ENCODE results near the gene CLASP2. TPM values are rescaled to one million over a fixed set of nuclear protein-coding genes. Genes with fewer than 3 reads are reported as not detected.

Gene CLASP2
- total RNA-seq, 1 donor from 2014 or later = 125 TPM

GRCh38 chr3:33650495-33650894 is 67.6 kb downstream of the CLASP2 start:
- no peak overlapping the region for H2AFZ ChIP-seq (replicated peaks)
- H3K27ac Mint-ChIP-seq = no peak overlapping the region

DNA sequence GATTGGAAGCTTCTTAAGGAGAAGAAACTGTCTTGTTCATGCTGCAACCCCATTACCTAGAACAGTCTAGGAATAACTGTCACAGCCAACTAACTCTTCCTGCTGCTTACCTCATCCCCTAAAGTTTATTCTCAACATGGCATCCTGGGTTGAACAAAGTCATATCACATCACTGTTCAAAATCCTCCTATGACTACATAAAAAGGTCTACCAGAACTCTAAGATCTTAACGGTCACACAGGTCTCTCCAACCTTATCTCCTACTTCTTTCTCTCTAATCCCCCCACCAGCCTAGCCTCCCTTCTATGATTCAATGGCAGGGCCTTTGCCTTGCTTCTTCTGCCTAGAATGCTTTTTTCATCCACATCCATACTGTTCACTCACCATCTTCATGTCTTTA is 69.3 kb downstream of the CLASP2 start:
- no peak overlapping the region for H3K9ac ChIP-seq
- DNase-seq (ENCODE audit: low spot score) = no peak
- H3K4me2 ChIP-seq = no peak overlapping the region
- H3K36me3 ChIP-seq = no peaks in the 10 kb centered on the region
- no peak overlapping the region for H3K27ac ChIP-seq
- Mint-ChIP-seq H3K27me3 (ENCODE audit: insufficient read depth, low read depth) (peaks cover 2% of the 10 kb centered on the region), H3K9me3 (no peaks in the 10 kb centered on the region), H3K4me1 (peaks cover 12% of the 10 kb centered on the region), H3K36me3 (peaks cover 4% of the 10 kb centered on the region), H3K4me3 (no peak overlapping the region), H3K27ac (no peak overlapping the region)
- no peaks in the 10 kb centered on the region for H3F3A ChIP-seq (ENCODE audit: low read depth)
- no peaks in the 10 kb centered on the region for H3K27me3 ChIP-seq
- peaks cover 75% of the 10 kb centered on the region for H3K79me2 ChIP-seq (ENCODE audit: low read depth)
- no peak overlapping the region for H2AFZ ChIP-seq (replicated peaks)
- H4K20me1 ChIP-seq (ENCODE audit: low read depth) = peaks cover 3% of the 10 kb centered on the region
- peaks cover 8% of the 10 kb centered on the region for H3K4me1 ChIP-seq
- no peak overlapping the region for H3K4me3 ChIP-seq
- H3K9me3 ChIP-seq (ENCODE audit: low read depth) = no peaks in the 10 kb centered on the region
- TF ChIP-seq CTCF (IDR thresholded peaks at IDR 0.05) = no peak

More at GRCh38 chr3:33650495-33650894, 67.6 kb downstream of the CLASP2 start:
- Histone ChIP-seq H3K4me3 (no peak overlapping the region), H3K27me3 (no peaks in the 10 kb centered on the region), H3F3A (ENCODE audit: low read depth) (no peaks in the 10 kb centered on the region), H3K4me2 (no peak overlapping the region), H3K36me3 (no peaks in the 10 kb centered on the region), H3K79me2 (ENCODE audit: low read depth) (peaks cover 85% of the 10 kb centered on the region), H3K4me1 (peaks cover 20% of the 10 kb centered on the region), H3K27ac (no peak overlapping the region), H3K9me3 (ENCODE audit: low read depth) (no peaks in the 10 kb centered on the region), H3K9ac (no peak overlapping the region), H4K20me1 (ENCODE audit: low read depth) (peaks cover 2% of the 10 kb centered on the region)
- peaks cover 2% of the 10 kb centered on the region for H3K27me3 Mint-ChIP-seq (ENCODE audit: insufficient read depth, low read depth)
- H3K4me1 Mint-ChIP-seq = peaks cover 16% of the 10 kb centered on the region
- DNase-seq (ENCODE audit: low spot score) = no peak
- no peak for TF ChIP-seq EZH2phosphoT487 (IDR thresholded peaks at IDR 0.05)
- TF ChIP-seq EZH2 (IDR thresholded peaks at IDR 0.05) = no peak
- no peak for TF ChIP-seq CTCF (IDR thresholded peaks at IDR 0.05)
- no peak overlapping the region for H3K4me3 Mint-ChIP-seq
- H3K36me3 Mint-ChIP-seq = peaks cover 4% of the 10 kb centered on the region
- no peaks in the 10 kb centered on the region for H3K9me3 Mint-ChIP-seq

DNA sequence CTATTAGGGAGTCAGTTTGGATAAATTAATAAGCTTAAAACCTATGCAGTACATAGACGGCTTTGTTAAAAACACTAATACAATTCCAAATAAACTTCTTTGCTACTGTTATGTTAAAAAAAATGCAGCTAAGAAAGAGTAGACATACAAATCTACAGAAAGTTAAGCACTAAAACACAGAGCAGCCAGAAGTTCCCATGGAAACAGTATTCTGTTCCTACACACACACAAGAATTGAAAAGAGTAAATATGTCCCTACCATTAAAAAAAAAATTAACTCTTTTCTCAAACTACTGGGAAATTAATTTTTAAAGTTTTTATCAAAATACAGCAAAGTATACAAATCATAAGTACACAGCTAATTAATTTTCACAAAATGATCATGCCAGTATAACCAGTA is 71.6 kb downstream of the CLASP2 start:
- no peak for DNase-seq (ENCODE audit: low spot score)
- Histone ChIP-seq H3K9me3 (ENCODE audit: low read depth) (no peaks in the 10 kb centered on the region), H3K79me2 (ENCODE audit: low read depth) (peaks cover 54% of the 10 kb centered on the region), H3K4me1 (peaks cover 5% of the 10 kb centered on the region), H3K4me2 (no peak overlapping the region), H3K27ac (no peak overlapping the region), H3K4me3 (no peak overlapping the region), H3K36me3 (no peaks in the 10 kb centered on the region), H2AFZ (replicated peaks) (no peak overlapping the region), H3K27me3 (no peaks in the 10 kb centered on the region), H4K20me1 (ENCODE audit: low read depth) (peaks cover 3% of the 10 kb centered on the region), H3F3A (ENCODE audit: low read depth) (no peaks in the 10 kb centered on the region), H3K9ac (no peak overlapping the region)
- TF ChIP-seq EZH2 (IDR thresholded peaks at IDR 0.05) (no peak), CTCF (IDR thresholded peaks at IDR 0.05) (no peak), EZH2phosphoT487 (IDR thresholded peaks at IDR 0.05) (no peak)
- Mint-ChIP-seq H3K27ac (no peak overlapping the region), H3K27me3 (ENCODE audit: insufficient read depth, low read depth) (no peaks in the 10 kb centered on the region), H3K4me1 (peaks cover 11% of the 10 kb centered on the region), H3K36me3 (peaks cover 4% of the 10 kb centered on the region), H3K9me3 (no peaks in the 10 kb centered on the region), H3K4me3 (no peak overlapping the region)

Data from neural progenitor cell (in vitro differentiated cells).